OCI-LY1 (cell line): Measurements from ENCODE around the gene CDH9.

ENCODE experiments used
- H2AFZ ChIP-seq: fragments of 200-600 bp; sonication (generic), shearing (Covaris generic); 2 replicates; pipeline ENCODE4 v1.6.0; 2014; ENCODE audit warnings: antibody characterized with exemption, mild to moderate bottlenecking, low read length
- H3F3A ChIP-seq: fragments of 200-600 bp; sonication (generic), shearing (Covaris generic); 2 replicates; pipeline ENCODE4 v1.6.0; 2014; ENCODE audit warnings: mild to moderate bottlenecking, antibody characterized with exemption, low read length, moderate library complexity; ENCODE audit not compliant: insufficient read depth
- H3K27ac ChIP-seq: fragments of 200-600 bp; sonication (generic); 2 replicates; pipeline ENCODE4 v1.5.1; 2014; ENCODE audit warnings: low read length, mixed run types, mild to moderate bottlenecking, low read depth; ENCODE audit not compliant: poor library complexity, severe bottlenecking
- H3K27me3 ChIP-seq: fragments of 200-600 bp; sonication (generic); 2 replicates; pipeline ENCODE4 v1.6.0; 2014; ENCODE audit warnings: antibody characterized with exemption, mild to moderate bottlenecking, low read length, moderate library complexity; ENCODE audit not compliant: insufficient read depth
- H3K36me3 ChIP-seq: fragments of 200-600 bp; sonication (generic); 2 replicates; pipeline ENCODE4 v1.6.1; 2014; ENCODE audit warnings: mild to moderate bottlenecking, antibody characterized with exemption, low read length, moderate library complexity, mixed read lengths; ENCODE audit not compliant: insufficient read depth
- H3K4me1 ChIP-seq: fragments of 200-600 bp; sonication (generic); 2 replicates; pipeline ENCODE4 v1.5.1; 2014; ENCODE audit warnings: mild to moderate bottlenecking, low read length, moderate library complexity; ENCODE audit not compliant: insufficient read depth, severe bottlenecking
- H3K4me2 ChIP-seq: fragments of 200-600 bp; sonication (generic), shearing (Covaris generic); 2 replicates; pipeline ENCODE4 v1.6.1; 2014; ENCODE audit warnings: low read length
- H3K4me3 ChIP-seq: fragments of 200-600 bp; sonication (generic); 2 replicates; pipeline ENCODE4 v1.5.1; 2014; ENCODE audit warnings: low read length, low read depth, mild to moderate bottlenecking, mixed read lengths; ENCODE audit not compliant: poor library complexity, severe bottlenecking
- H3K79me2 ChIP-seq: fragments of 200-600 bp; shearing (Covaris generic); 2 replicates; pipeline ENCODE4 v1.6.1; 2016; ENCODE audit warnings: mixed run types, low read length, mixed read lengths; ENCODE audit not compliant: insufficient read depth
- H3K9ac ChIP-seq: fragments of 200-600 bp; sonication (generic), shearing (Covaris generic); 2 replicates; pipeline ENCODE4 v1.6.1; 2014; ENCODE audit warnings: mild to moderate bottlenecking, low read length, mixed read lengths
- H3K9me2 ChIP-seq: fragments of 200-600 bp; sonication (generic), shearing (Covaris generic); 2 replicates; pipeline ENCODE4 v1.6.1; 2014; ENCODE audit warnings: low read depth, mild to moderate bottlenecking, low read length, mixed read lengths
- H3K9me3 ChIP-seq: fragments of 200-600 bp; shearing (Covaris generic); 2 replicates; pipeline ENCODE4 v1.6.1; 2014; ENCODE audit warnings: low read length, mixed read lengths
- H4K20me1 ChIP-seq: fragments of 200-600 bp; sonication (generic), shearing (Covaris generic); 2 replicates; pipeline ENCODE4 v1.6.0; 2016; ENCODE audit warnings: mild to moderate bottlenecking, low read length; ENCODE audit not compliant: insufficient read depth
- EZH2 ChIP-seq: fragments of 200-600 bp; sonication (generic), shearing (Covaris generic); IDR thresholded peaks from 2 replicates; pipeline ENCODE4 v1.8.0; 2017; ENCODE audit warnings: borderline replicate concordance, mixed run types, mild to moderate bottlenecking, antibody characterized with exemption, low read length, moderate library complexity, mixed read lengths
- TF ChIP-seq, protein P1 (sequence below): fragments of 200-600 bp; sonication (generic), shearing (Covaris generic); IDR thresholded peaks from 2 replicates; pipeline ENCODE4 v1.5.1; 2017; ENCODE audit warnings: mild to moderate bottlenecking, antibody characterized with exemption, low read length, moderate library complexity, mixed read lengths

CDH9 gene

DNA sequence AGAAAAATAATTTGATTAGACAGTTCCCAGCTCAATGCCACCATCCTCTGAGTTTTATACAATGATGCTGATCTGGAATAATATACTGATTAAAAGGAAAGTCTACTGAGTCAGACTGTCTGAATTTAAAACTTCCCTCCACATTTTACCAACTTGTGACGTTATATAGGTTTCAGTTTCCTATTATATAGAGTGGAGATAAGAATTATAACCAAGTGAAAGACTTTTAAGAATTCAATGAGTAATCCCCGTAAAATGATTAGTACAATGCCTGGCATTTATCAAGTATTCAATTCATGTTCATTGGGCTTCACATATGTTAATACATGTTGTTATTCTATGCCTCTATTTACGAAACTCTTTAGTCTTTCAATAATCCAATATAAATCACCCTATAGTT, 166.0 kb downstream of the CDH9 start:
- no peak overlapping the region for H3K4me2 ChIP-seq
- H3K9ac ChIP-seq, result no peak overlapping the region
- H3K27ac ChIP-seq, result no peak overlapping the region
- TF ChIP-seq EZH2, result no peak
- TF ChIP-seq, protein P1, sequence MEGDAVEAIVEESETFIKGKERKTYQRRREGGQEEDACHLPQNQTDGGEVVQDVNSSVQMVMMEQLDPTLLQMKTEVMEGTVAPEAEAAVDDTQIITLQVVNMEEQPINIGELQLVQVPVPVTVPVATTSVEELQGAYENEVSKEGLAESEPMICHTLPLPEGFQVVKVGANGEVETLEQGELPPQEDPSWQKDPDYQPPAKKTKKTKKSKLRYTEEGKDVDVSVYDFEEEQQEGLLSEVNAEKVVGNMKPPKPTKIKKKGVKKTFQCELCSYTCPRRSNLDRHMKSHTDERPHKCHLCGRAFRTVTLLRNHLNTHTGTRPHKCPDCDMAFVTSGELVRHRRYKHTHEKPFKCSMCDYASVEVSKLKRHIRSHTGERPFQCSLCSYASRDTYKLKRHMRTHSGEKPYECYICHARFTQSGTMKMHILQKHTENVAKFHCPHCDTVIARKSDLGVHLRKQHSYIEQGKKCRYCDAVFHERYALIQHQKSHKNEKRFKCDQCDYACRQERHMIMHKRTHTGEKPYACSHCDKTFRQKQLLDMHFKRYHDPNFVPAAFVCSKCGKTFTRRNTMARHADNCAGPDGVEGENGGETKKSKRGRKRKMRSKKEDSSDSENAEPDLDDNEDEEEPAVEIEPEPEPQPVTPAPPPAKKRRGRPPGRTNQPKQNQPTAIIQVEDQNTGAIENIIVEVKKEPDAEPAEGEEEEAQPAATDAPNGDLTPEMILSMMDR, result no peak
- no peak overlapping the region for H3K4me3 ChIP-seq
- no peaks in the 10 kb centered on the region for H3K9me2 ChIP-seq
- H3K79me2 ChIP-seq, result no peaks in the 10 kb centered on the region
- H3F3A ChIP-seq, result no peaks in the 10 kb centered on the region
- no peaks in the 10 kb centered on the region for H3K36me3 ChIP-seq
- H3K27me3 ChIP-seq, result no peaks in the 10 kb centered on the region
- H4K20me1 ChIP-seq, result no peaks in the 10 kb centered on the region
- H3K9me3 ChIP-seq, result no peaks in the 10 kb centered on the region
- H2AFZ ChIP-seq, result no peak overlapping the region
- H3K4me1 ChIP-seq, result no peaks in the 10 kb centered on the region

DNA sequence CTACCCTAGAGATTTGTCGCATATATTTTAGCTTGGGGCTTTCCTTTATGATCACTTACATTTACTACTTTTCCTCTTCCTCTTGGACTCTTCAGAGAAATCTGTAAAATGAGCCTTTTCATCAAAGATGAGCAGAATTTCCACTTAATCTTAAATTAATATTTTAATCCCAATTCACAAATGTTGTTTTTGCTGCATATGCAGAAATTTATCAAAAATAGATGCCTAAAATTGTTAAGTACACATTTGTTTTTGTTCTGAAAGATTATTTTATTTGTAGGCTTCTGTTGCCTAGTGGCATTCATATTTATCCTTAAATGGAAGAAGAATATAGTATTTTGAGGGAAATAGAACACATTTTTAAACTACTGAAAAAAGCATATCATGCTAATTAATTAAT, 168.6 kb downstream of the CDH9 start:
- no peaks in the 10 kb centered on the region for H4K20me1 ChIP-seq
- no peaks in the 10 kb centered on the region for H3K79me2 ChIP-seq
- H3K4me2 ChIP-seq, result no peak overlapping the region
- H3K27me3 ChIP-seq, result no peaks in the 10 kb centered on the region
- H2AFZ ChIP-seq, result no peak overlapping the region
- H3K4me3 ChIP-seq, result no peak overlapping the region
- H3K27ac ChIP-seq, result no peak overlapping the region
- H3K36me3 ChIP-seq, result no peaks in the 10 kb centered on the region
- no peaks in the 10 kb centered on the region for H3K9me3 ChIP-seq
- no peak overlapping the region for H3K9ac ChIP-seq
- TF ChIP-seq, protein P1, result no peak
- TF ChIP-seq EZH2, result no peak
- no peaks in the 10 kb centered on the region for H3F3A ChIP-seq
- no peaks in the 10 kb centered on the region for H3K9me2 ChIP-seq
- H3K4me1 ChIP-seq, result no peaks in the 10 kb centered on the region

DNA sequence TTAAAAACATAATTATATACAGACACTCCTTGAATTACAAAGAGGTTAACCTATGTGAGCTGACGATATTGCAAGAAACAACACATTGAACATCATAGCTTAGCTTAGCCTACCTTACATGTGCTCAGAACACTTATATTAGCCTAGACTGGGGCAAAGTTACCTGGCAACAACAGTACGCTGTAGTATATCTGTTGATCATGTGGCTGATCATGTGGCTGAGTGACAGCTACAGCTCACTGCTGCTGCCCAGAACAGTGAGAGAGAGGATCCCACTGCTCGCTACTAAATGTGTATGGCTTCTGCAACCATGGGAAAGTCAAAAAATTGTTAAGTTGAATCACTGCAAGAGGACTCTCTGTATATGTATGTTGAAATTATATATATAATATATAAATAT, 169.9 kb downstream of the CDH9 start:
- no peak overlapping the region for H3K9ac ChIP-seq
- no peak overlapping the region for H3K4me3 ChIP-seq
- no peak overlapping the region for H3K27ac ChIP-seq
- H4K20me1 ChIP-seq, result no peaks in the 10 kb centered on the region
- no peaks in the 10 kb centered on the region for H3K9me3 ChIP-seq
- H3K4me1 ChIP-seq, result no peaks in the 10 kb centered on the region
- TF ChIP-seq, protein P1, result no peak
- no peak for TF ChIP-seq EZH2
- no peaks in the 10 kb centered on the region for H3K9me2 ChIP-seq
- no peaks in the 10 kb centered on the region for H3K36me3 ChIP-seq
- H3K79me2 ChIP-seq, result no peaks in the 10 kb centered on the region
- H3K27me3 ChIP-seq, result no peaks in the 10 kb centered on the region
- H3K4me2 ChIP-seq, result no peak overlapping the region
- no peak overlapping the region for H2AFZ ChIP-seq
- no peaks in the 10 kb centered on the region for H3F3A ChIP-seq
